KG1 (cell line): ENCODE data around the gene ANKH.

Source experiments
- DNase-seq: peaks from one replicate; lab custom pipeline; 2025; lab: John Stamatoyannopoulos, UW

ANKH gene

GRCh38 chr5:14760548-14761002 is 111.0 kb downstream of the ANKH start:
- no peak for DNase-seq

- DNase-seq, result no peak
Measured at GRCh38 chr5:14759744-14760547, 111.6 kb downstream of the ANKH start.

GRCh38 chr5:14757850-14758249 is 113.7 kb downstream of the ANKH start:
- DNase-seq, result peak; percentile 50

- no peak for DNase-seq
Measured at GRCh38 chr5:14756478-14756877, 115.1 kb downstream of the ANKH start.

GRCh38 chr5:14753947-14754346 is 117.6 kb downstream of the ANKH start:
- DNase-seq, result no peak

GRCh38 chr5:14753292-14753691 is 118.3 kb downstream of the ANKH start:
- DNase-seq, result no peak

GRCh38 chr5:14752497-14753071 is 119.0 kb downstream of the ANKH start:
- no peak for DNase-seq

GRCh38 chr5:14750712-14751111 is 120.9 kb downstream of the ANKH start:
- DNase-seq, result no peak

- no peak for DNase-seq
Measured at GRCh38 chr5:14749579-14750101, 121.9 kb downstream of the ANKH start.

- DNase-seq, result no peak
Measured at GRCh38 chr5:14748180-14748900, 123.2 kb downstream of the ANKH start.

GRCh38 chr5:14745753-14746152 is 125.8 kb downstream of the ANKH start:
- DNase-seq, result no peak

GRCh38 chr5:14745188-14745563 is 126.4 kb downstream of the ANKH start:
- DNase-seq, result no peak

- no peak for DNase-seq
Measured at GRCh38 chr5:14744296-14745187, 127.0 kb downstream of the ANKH start.

- DNase-seq, result no peak
Measured at GRCh38 chr5:14743601-14744295, 127.8 kb downstream of the ANKH start.

GRCh38 chr5:14742498-14742897 is 129.1 kb downstream of the ANKH start:
- DNase-seq, result no peak

GRCh38 chr5:14741801-14742440 is 129.7 kb downstream of the ANKH start:
- DNase-seq, result no peak

GRCh38 chr5:14741131-14741530 is 130.4 kb downstream of the ANKH start:
- no peak for DNase-seq

GRCh38 chr5:14739981-14740380 is 131.6 kb downstream of the ANKH start:
- no peak for DNase-seq

- DNase-seq, result no peak
Measured at GRCh38 chr5:14739538-14739937, 132.0 kb downstream of the ANKH start.

GRCh38 chr5:14738050-14738449 is 133.5 kb downstream of the ANKH start:
- no peak for DNase-seq

- DNase-seq, result no peak
Measured at GRCh38 chr5:14737291-14737690, 134.3 kb downstream of the ANKH start.
